ENCODE results near the gene MAP3K9.

The MAP3K9 gene

DNA sequence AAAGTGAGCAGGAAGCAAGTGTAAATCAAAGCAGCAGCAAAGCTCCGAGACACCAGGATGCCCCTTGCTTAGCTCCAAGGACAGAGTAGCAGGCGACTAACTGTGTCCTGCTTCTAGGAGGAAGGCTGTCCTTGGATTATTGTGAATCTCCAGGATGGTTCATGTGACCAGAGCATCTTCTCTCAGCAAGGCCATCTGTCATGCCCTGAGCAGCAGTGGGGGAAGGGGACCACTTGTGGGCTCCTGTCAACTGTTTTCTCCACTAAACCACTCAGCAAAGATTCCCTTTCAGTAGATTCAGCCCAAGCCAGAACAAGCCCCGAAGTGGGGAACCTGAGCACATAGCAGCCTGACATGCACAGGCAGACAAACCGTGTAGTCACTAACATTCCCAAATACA, 19.4 kb downstream of the MAP3K9 start:
- in situ Hi-C loops (cut with MboI; ENCODE audit: low sequenced_read_pairs, unreplicated experiment): no loop called here

GRCh38 chr14:70789361-70789760, 20.0 kb downstream of the MAP3K9 start:
- no peak for TF ChIP-seq CTCF (IDR thresholded peaks at IDR 0.05; ENCODE audit: borderline replicate concordance, control extremely low read depth, extremely low read depth, insufficient read depth, missing control alignments)
- DNase-seq (ENCODE audit: low spot score): no peak
- in situ Hi-C loops (cut with MboI; ENCODE audit: low sequenced_read_pairs, unreplicated experiment): no loop called here

More for the DNA sequence above, 19.4 kb downstream of the MAP3K9 start:
- no peak for DNase-seq (ENCODE audit: low spot score)
- TF ChIP-seq CTCF (IDR thresholded peaks at IDR 0.05; ENCODE audit: borderline replicate concordance, control extremely low read depth, extremely low read depth, insufficient read depth, missing control alignments): no peak

DNA sequence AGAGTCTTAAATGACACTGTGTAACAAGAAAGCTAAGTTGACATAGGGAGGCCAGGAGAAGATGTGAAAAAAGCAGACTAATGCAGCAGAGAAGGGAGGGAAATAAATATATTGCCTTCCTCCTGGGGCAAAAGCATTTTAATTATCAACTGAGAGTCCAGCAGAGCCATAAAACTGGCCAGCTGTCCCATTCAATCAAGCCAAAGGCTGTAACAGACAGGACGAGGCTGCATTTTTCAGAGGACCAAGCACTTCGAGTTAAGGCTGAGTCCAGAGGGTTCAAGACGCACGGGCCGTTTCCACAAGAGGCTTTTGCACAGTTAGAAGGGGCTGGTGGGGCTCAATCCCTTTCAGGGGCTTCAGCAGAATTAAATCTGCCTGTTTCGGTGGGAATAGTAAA, 20.4 kb downstream of the MAP3K9 start:
- DNase-seq (ENCODE audit: low spot score): no peak
- TF ChIP-seq CTCF (IDR thresholded peaks at IDR 0.05; ENCODE audit: borderline replicate concordance, control extremely low read depth, extremely low read depth, insufficient read depth, missing control alignments): no peak
- in situ Hi-C loops (cut with MboI; ENCODE audit: low sequenced_read_pairs, unreplicated experiment): no loop called here

GRCh38 chr14:70785556-70785955, 23.8 kb downstream of the MAP3K9 start:
- in situ Hi-C loops (cut with MboI; ENCODE audit: low sequenced_read_pairs, unreplicated experiment): no loop called here
- no peak for DNase-seq (ENCODE audit: low spot score)

DNA sequence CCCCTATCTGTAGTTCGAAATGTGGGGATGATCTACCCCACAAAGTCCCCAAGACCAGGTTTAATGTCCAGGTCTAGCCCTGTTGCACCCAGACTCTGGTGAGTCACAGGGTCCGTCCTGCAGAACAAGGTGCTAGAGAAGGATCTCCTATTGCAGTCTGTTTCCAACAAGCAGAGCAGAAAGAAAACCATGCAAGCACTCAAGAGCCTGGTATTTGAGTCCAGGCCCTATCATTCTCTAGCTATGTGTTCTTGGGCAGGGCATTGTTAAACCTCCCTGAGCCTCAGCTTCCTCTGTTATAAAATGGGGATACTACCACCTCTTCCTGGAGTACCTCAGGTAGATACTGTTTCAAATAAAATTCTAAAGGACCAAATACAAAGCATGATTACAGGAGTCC, 24.4 kb downstream of the MAP3K9 start:
- TF ChIP-seq CTCF (IDR thresholded peaks at IDR 0.05; ENCODE audit: borderline replicate concordance, control extremely low read depth, extremely low read depth, insufficient read depth, missing control alignments): no peak
- in situ Hi-C loops (cut with MboI; ENCODE audit: low sequenced_read_pairs, unreplicated experiment): no loop called here
- DNase-seq (ENCODE audit: low spot score): no peak

More at GRCh38 chr14:70785556-70785955, 23.8 kb downstream of the MAP3K9 start:
- no peak for TF ChIP-seq CTCF (IDR thresholded peaks at IDR 0.05; ENCODE audit: borderline replicate concordance, control extremely low read depth, extremely low read depth, insufficient read depth, missing control alignments)

GRCh38 chr14:70782361-70782760, 27.0 kb downstream of the MAP3K9 start:
- no peak for TF ChIP-seq CTCF (IDR thresholded peaks at IDR 0.05; ENCODE audit: borderline replicate concordance, control extremely low read depth, extremely low read depth, insufficient read depth, missing control alignments)
- in situ Hi-C loops (cut with MboI; ENCODE audit: low sequenced_read_pairs, unreplicated experiment): no loop called here
- no peak for DNase-seq (ENCODE audit: low spot score)

All from GM13976 (cell line).